Rectal smooth muscle tissue (tissue), 1 donor: Measurements from ENCODE around the gene POR.

Experiments
- H3K27ac ChIP-seq: one replicate; pipeline ENCODE4 v1.7.0; 2013; ENCODE audit warnings: low read depth, low read length, inconsistent platforms
- H3K27me3 ChIP-seq: one replicate; pipeline ENCODE4 v1.7.0; 2013; ENCODE audit warnings: low read length; ENCODE audit not compliant: control insufficient read depth, insufficient read depth
- H3K36me3 ChIP-seq: one replicate; pipeline ENCODE4 v1.7.0; 2013; ENCODE audit warnings: low read length; ENCODE audit not compliant: control insufficient read depth, insufficient read depth
- H3K4me1 ChIP-seq: one replicate; pipeline ENCODE4 v1.7.0; 2013; ENCODE audit warnings: low read length; ENCODE audit not compliant: control insufficient read depth, insufficient read depth
- H3K4me3 ChIP-seq: one replicate; pipeline ENCODE4 v1.7.0; 2013; ENCODE audit warnings: low read length
- H3K9ac ChIP-seq: one replicate; pipeline ENCODE4 v1.7.0; 2013; ENCODE audit warnings: low read length

POR gene

GRCh38 chr7:75951506-75951905, 36.6 kb downstream of the POR start:
- H3K4me3 ChIP-seq = no peak overlapping the region
- no peak overlapping the region for H3K27ac ChIP-seq
- no peak overlapping the region for H3K9ac ChIP-seq
- no peaks in the 10 kb centered on the region for H3K4me1 ChIP-seq
- H3K36me3 ChIP-seq = peaks cover 9% of the 10 kb centered on the region
- no peaks in the 10 kb centered on the region for H3K27me3 ChIP-seq

DNA sequence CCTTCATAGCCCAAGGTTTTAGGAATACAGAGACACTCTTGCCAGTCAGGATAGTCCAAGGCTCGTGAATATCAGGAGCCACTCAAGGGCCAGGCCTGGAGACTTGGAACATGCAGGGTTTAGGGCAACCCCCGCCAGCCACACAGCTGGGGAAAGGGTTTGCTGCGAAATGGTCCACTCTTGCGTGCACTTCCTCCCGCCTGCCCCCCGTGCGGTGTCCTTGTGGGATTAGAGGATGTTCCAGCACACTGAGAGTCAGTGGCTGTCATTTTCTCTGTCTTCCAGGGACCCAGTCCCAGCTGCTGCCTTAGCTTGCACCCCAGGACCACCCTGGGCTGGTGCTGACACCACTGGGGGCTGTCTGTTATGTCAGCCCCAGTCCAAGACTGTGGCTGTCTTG, 38.5 kb downstream of the POR start:
- Histone ChIP-seq H3K27me3 (no peaks in the 10 kb centered on the region), H3K27ac (no peak overlapping the region), H3K9ac (no peak overlapping the region), H3K36me3 (peaks cover 10% of the 10 kb centered on the region), H3K4me1 (no peaks in the 10 kb centered on the region), H3K4me3 (no peak overlapping the region)

DNA sequence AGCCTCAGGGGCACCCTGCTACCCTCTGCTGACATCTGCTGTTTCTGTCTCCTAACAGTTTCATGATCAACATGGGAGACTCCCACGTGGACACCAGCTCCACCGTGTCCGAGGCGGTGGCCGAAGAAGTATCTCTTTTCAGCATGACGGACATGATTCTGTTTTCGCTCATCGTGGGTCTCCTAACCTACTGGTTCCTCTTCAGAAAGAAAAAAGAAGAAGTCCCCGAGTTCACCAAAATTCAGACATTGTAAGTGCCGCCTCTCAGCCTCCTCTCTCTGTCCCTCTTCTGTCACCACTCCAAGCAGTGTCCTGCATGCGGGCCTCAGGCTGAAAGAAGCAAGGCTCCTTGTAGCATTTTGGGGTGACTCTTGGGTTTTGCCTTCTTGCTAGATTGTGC, 39.0 kb downstream of the POR start:
- Histone ChIP-seq H3K9ac (no peak overlapping the region), H3K27ac (no peak overlapping the region), H3K4me1 (no peaks in the 10 kb centered on the region), H3K27me3 (no peaks in the 10 kb centered on the region), H3K36me3 (peaks cover 11% of the 10 kb centered on the region), H3K4me3 (no peak overlapping the region)

GRCh38 chr7:75955331-75955955, 40.5 kb downstream of the POR start:
- Histone ChIP-seq H3K27ac (no peak overlapping the region), H3K4me1 (no peaks in the 10 kb centered on the region), H3K36me3 (peaks cover 11% of the 10 kb centered on the region), H3K4me3 (no peak overlapping the region), H3K9ac (no peak overlapping the region), H3K27me3 (no peaks in the 10 kb centered on the region)

- Histone ChIP-seq H3K4me1 (no peaks in the 10 kb centered on the region), H3K9ac (no peak overlapping the region), H3K27me3 (no peaks in the 10 kb centered on the region), H3K36me3 (peaks cover 13% of the 10 kb centered on the region), H3K4me3 (no peak overlapping the region), H3K27ac (no peak overlapping the region)
Observed at GRCh38 chr7:75957021-75957736, 42.2 kb downstream of the POR start.

DNA sequence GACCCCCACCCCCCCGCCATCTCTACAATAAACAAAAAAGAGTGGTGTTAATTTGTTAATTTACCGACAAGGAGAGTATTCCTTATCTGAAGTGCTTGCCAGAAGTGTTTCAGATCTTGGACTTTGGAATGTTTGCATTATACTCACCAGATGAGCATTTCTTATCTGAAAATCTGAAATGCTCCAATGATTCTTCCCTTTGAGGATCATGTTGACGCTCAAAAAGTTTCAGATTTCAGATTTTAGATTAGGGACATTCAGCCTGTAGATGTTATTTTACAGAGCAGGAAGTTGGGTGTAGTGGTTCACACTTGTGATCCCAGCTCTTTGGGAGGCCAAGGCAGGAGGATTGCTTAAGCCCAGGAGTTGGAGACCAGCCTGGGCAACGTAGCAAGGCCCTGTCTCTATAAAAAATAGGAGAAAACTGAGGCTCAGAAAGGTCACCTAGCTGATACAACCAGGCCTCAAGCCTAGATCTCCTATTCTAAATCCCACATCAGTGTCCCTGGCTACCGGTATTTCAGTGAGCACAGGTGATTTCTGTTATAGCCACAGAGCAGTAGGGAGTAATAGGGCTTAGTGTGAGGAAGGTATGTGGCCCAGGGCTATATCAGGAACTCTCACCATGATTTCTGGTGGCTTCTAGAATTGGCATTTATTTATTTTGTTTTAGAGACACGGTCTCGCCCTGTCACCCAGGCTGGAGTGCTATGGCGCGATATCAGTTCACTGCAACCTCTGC, 44.0 kb downstream of the POR start:
- Histone ChIP-seq H3K27ac (no peak overlapping the region), H3K9ac (no peak overlapping the region), H3K4me3 (no peak overlapping the region), H3K4me1 (no peaks in the 10 kb centered on the region), H3K27me3 (no peaks in the 10 kb centered on the region), H3K36me3 (peaks cover 13% of the 10 kb centered on the region)

DNA sequence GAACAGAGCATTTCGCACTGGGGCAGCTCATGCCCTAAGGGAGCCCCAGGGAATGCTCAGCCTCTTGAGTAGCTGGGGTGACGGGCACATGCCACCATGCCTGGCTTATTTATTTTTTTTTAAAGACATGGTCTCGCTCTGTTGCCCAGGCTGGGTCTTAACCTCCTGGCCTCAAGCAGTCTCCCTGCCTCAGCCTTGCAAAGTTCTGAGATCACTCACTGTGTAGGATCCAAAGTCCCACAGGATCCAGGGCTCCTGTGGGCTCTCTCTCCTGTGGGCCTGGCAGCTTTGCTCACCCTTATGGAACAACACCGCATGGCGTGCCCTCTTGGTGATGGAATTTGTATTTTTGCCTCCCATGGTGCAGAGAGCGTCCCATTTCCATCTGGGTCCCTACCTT, 45.4 kb downstream of the POR start:
- no peak overlapping the region for H3K27ac ChIP-seq
- no peak overlapping the region for H3K9ac ChIP-seq
- no peaks in the 10 kb centered on the region for H3K27me3 ChIP-seq
- peaks cover 10% of the 10 kb centered on the region for H3K36me3 ChIP-seq
- no peaks in the 10 kb centered on the region for H3K4me1 ChIP-seq
- H3K4me3 ChIP-seq = no peak overlapping the region

DNA sequence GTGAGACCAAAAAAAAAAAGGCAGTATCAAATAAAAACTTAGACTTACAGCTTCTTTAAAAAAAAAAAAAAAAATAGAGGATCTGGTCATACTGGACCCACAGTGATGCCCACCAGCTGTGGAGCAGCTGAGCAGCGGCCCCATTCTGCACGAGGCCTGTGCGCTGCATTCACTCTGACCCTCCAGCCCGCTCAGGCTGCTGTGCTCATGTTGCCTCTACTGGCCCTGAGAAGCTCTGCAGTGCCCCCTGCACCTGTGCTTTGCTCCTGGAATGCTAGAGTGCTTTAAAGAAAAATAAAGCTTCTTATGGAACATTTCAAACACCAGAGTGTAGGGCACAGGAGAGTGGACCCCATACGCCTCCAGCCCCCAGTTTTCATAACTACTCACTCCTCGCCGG, 46.3 kb downstream of the POR start:
- Histone ChIP-seq H3K27ac (no peak overlapping the region), H3K27me3 (no peaks in the 10 kb centered on the region), H3K9ac (no peak overlapping the region), H3K36me3 (peaks cover 5% of the 10 kb centered on the region), H3K4me3 (no peak overlapping the region), H3K4me1 (peaks cover 8% of the 10 kb centered on the region)

GRCh38 chr7:75962607-75963380, 47.8 kb downstream of the POR start:
- Histone ChIP-seq H3K4me1 (peaks cover 22% of the 10 kb centered on the region), H3K27me3 (no peaks in the 10 kb centered on the region), H3K36me3 (peaks cover 5% of the 10 kb centered on the region), H3K4me3 (no peak overlapping the region), H3K9ac (no peak overlapping the region), H3K27ac (peak overlapping the region; percentile 43)

DNA sequence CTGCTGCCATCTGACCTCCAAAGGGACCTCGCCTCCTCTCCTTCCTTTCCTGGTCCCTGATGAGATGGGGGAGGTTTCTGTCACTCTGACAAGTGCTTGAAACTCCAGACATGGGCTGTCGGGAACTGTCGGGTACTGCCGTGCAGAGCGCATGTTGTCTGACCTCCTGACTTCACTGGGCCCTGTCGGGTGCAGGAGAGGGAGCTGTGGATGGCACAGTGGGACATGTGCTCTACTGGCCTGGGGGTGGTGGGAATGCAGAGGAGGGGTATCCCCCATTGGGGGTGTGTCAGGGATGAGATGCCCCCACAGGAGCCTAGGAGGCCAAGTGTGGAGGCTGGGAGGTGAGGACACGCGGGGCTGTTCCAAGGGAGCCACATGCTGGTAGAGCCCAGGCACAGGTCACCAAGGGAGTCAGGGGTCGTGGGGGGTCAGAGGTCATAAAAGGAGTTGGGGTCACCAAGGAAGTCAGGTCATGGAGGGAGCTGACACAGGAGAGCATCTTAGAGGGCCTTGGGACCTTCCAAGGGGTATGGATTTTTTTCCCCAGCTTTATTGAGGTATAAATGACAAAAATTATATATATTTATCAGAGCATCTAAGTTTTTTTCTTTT, 48.5 kb downstream of the POR start:
- Histone ChIP-seq H3K36me3 (peaks cover 2% of the 10 kb centered on the region), H3K27me3 (no peaks in the 10 kb centered on the region), H3K9ac (no peak overlapping the region), H3K4me3 (no peak overlapping the region), H3K4me1 (peaks cover 29% of the 10 kb centered on the region), H3K27ac (peak overlapping the region; percentile 43)

- Histone ChIP-seq H3K36me3 (peaks cover 2% of the 10 kb centered on the region), H3K27ac (peak overlapping the region; percentile 97), H3K4me1 (peaks cover 44% of the 10 kb centered on the region), H3K4me3 (peak overlapping the region; percentile 56), H3K9ac (no peak overlapping the region), H3K27me3 (no peaks in the 10 kb centered on the region)
Observed at GRCh38 chr7:75965617-75966016, 50.7 kb downstream of the POR start.
